GM18519 (cell line): Measurements from ENCODE around the gene LINS1.

Experiments used
- ATAC-seq: cut with Tn5 transposase; IDR thresholded peaks from one replicate; pipeline ENCODE4 v1.9.1; 2021; ENCODE audit warnings: mild to moderate bottlenecking, moderate library complexity; ENCODE audit not compliant: unreplicated experiment, low FRiP score

Gene LINS1, protein sequence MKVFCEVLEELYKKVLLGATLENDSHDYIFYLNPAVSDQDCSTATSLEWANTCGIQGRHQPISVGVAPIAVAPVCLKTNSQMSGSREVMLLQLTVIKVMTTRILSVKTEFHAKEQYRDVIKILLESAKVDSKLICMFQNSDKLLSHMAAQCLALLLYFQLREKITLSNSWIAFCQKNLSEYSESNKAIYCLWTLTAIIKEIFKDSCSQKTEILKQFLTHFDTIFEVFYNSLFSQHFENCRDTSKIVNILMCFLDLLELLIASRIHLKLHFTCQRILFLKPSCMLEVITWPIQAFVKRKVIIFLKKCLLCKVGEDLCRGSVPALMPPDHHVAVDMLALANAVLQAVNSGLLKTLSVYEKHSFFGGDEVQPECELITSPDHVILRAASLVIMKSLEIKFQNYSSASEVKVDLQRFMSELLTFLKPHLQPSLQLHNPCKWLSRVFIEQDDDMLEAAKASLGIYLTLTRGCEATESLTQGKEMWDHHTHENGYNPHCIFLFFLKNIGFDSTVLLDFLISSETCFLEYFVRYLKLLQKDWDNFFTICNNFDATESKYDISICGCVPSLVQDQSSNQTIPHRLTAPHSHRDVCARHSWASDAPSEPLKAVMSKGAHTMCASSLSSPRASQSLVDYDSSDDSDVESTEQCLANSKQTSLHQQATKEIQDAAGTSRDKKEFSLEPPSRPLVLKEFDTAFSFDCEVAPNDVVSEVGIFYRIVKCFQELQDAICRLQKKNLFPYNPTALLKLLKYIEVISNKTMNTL

DNA sequence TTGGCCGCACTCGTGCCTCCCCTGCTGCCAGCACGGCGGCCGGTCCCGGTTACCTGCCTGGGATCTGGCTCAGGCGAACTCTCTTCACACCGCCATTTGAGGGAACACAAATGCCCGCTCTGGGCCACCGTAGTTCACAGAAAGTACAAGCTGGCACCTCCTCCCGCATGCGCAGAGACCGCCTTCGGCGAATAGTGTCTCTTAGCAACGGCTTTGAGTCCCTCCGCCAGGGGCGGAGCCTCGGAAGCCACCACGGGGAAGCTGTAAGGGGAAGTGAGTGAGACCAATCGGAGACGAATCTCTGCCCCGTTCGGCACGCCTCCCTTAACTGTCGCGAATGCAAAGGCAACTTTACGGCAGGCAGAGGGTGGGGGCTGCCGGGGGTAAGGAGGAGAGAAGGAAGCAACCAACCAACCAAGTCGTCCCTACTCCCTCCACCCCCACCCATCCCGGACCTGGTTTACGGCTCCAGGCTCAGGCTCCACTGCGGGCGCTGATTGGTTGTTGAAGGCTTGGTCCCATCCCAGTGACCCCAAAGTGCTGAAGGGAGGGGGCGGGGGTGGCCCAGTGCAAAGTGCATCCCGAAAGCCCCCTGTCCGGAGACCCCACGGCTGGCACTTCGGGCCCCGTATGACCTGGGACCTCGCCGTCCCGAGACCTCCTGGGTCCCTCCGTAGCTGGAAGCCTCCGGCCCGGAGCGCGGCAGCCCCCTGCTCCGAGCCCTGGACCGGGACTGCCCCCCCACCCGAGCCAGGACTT lies at the start of gene LINS1, which contains the start of gene ASB7:
LINS1 (minus strand) TSS at position 121 of the 759 bp plus-strand sequence. CDS start 21,342 bp downstream, outside the sequence.
ASB7 (plus strand) TSS at position 526 of the 759 bp plus-strand sequence. CDS start 9,628 bp downstream, outside the sequence.
- peak; percentile 87 for ATAC-seq

DNA sequence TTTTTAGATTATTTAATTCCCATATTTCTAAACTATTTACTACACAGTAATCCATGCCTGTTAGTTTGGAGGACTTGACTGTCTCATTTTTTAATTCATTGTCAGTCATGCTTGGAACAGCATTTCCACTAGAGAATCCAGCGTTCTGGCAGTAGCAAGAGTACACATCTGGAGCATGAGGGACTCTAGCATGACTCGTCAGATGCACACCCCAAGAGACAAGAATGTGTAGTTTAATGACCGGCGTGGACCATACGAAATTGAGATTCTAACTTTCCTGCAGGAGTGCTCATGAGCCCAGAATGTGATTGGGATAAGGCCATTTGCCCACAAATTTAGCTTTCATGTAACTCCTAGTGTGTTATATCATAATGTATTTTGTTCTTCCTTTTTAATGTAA lies 49.3 kb upstream of the LINS1 start:
- ATAC-seq: no peak

DNA sequence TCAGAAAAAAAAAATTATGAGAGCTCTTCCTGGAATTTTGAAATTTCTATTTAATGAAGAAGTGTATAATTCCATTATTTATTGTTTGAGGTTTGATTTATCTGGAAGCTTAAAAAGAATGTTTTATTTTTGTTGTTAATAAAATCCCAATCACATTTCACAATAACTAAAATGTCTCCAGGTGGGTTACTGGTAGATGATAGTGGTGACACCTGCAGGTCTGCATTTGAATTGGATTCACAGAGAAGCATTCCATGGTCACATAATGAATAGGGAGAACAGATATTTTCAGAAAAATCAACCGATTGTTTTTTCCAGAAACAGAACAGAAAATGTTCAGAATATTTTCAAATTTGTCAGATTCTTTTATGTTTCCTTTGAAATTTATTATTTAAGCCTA lies 48.7 kb upstream of the LINS1 start:
- no peak for ATAC-seq

DNA sequence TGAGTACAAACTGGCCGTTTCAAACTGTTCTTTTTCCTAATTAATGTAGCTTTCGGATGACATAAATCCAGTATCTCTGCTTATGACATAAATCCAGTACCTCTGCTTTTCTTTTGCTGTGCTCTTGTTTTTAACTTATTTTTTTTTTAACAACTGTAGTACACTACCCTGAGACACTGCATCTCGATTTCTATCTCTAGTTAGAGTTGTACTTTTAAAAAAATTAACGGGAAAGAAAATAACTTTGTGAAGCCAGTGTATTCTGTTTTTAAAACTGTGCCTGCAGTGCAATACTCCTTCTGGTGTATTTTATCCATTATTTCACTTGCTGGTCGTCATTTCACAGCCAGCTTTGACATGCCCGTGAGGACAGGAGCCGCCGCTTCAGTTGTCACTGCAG lies 47.0 kb upstream of the LINS1 start:
- ATAC-seq: no peak

DNA sequence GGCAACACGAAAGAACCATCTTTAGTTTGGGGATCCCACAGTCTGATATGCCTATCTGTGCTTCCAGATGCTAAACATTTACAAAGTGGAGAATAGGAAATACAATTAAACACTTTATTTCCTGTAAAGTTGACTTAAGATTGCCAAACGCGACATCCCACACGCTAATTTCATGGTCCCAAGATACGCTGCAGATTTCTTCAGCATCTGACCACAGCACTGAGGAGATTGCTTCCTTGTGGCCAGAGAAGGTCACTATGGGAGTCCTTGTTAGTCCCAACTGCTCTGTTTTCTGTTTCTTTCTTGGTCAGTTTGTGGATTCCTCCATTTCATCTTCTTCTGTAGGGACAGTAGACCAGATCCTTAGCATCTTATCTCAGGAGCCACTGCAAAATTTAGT lies 43.7 kb upstream of the LINS1 start:
- ATAC-seq: no peak

DNA sequence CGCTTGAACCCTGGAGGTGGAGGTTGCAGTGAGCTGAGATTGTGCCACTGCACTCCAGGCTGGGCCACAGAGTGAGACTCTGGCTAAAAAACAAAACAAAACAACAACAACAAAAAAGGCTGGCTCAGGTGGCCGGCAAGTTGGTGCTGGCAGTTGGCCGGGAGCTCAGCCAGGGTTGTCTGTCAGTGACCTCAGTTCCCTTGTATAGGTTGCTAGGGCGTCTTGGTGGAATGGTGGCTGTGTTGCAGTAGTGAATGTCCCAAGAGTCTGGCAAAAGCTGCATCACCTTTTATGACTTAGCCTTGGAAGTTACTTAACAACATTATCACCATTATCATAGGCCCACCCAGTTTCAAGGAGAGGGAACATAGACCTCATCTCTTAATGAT lies 41.0 kb upstream of the LINS1 start:
- no peak for ATAC-seq

DNA sequence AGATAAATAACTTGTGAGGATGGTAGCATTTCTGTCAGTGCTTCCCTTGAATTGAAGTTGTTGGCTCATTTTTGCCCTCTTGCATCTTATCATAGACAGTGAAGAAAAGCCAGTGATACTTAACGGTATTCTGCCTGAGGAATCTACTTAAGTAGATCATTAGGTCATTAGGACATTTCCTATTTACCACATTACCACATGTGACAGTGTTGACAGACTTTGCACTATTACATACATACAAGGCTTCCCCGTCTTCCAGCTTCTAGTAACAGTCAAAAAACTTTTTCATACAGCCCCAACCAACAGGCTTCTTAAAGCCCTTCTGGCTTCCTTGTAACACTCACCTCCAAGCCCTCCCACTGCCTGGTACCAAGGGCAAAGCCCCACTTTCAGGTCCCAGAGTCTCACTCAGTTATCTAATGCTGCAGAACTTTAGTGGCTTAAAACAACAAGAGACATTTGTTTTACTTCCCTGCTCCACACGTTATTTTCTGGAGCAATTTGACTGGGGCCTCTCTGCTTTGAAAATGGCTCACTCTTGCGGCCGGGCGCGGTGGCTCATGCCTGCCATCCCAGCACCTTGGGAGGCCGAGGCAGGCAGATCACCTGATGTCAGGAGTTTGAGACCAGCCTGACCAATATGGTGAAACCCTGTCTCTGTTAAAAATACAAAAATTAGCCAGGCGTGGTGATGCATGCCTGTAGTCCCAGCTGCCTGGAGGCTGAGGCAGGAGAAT lies 40.4 kb upstream of the LINS1 start:
- no peak for ATAC-seq

DNA sequence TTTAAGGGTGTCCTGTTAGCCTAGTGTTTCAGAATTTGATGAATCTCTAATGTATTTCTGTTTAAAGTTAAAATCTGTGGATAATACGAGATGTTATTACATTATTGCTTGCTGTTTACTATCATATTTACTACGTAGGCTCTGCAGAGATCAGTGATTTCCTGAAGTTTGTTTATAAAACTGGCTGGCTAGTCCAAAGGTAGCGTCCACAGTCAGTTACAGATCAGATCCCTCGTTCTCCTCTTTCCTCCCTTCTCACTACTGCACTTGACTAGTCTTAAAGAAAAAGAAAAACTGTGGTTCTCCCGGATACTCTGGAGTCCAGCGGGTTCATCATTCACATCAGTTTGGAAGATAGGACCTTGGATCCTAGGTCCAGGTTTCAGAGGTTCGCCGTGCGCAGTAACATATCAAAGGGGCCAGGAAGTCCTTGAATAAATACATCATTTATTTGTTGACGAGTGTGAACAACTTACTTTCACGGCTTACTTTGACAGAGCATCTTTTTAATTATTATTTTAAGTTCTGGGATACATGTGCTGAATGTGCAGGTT lies 36.3 kb upstream of the LINS1 start:
- no peak for ATAC-seq

DNA sequence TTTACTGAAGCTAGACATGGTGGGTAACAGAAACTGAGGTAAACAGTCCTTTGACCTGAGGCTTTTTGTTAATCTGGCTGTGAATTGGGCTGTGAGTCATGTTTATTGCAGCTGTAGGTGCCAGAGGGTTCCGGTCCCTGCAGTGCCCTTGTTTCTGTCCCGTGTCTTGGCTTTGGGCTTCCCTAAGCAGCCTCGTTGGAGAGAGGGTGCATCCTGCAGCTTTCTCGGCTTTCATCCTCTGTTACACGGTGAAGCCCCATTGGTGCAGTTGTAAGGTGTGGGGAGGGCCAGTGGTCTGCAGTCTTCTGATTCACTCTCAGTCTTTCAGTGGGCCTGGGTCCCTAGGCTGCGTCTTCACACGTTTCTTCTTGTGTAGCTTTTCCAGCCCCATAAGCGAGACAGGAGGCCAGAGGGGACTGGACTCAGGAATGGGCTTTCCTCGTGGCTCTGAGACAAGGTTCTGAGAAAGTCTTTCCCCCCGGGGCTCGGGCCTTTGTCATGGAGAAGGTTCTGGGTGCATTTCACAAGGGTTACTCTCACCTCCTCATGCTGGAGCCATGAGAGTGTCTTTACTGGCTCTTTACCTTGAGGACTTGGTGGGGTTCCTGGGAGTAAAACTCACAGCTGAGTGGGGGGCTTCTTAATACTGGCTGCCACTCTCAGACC lies 33.6 kb upstream of the LINS1 start:
- ATAC-seq: no peak

DNA sequence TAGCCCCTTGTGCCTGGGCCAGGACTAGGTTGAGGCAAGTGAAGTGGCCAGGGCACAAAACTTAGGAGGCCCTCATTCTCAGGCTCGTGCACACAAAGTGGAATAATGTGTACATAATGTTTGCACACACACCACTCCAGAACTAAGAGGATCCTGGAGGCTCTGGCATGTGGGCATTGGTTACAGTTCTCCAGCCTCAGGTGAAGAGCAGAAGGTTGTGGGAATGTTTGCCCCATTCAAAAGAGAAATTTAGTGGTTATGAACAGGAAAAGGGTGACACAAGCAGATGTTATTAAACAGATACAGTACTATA lies 31.7 kb upstream of the LINS1 start:
- ATAC-seq: no peak

DNA sequence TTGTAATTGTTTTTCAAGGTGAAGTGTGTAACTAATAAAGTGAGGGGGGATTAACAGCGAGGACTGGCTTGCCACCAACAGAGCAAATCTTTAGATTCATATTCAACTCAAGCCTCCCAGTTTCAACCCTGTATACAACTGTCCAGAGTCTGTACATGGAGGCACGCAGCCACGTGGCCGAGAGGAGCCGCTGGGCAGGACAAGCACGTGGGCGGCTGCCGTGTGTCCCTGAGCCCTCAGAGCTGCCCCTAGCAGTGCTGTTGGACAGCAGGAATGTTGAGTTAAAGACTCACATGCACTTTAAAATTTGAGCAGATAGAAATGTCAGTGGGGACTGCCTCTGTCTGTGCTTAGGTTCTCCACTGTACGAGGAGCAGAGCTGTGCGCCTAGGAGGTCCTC lies 29.8 kb upstream of the LINS1 start:
- no peak for ATAC-seq

DNA sequence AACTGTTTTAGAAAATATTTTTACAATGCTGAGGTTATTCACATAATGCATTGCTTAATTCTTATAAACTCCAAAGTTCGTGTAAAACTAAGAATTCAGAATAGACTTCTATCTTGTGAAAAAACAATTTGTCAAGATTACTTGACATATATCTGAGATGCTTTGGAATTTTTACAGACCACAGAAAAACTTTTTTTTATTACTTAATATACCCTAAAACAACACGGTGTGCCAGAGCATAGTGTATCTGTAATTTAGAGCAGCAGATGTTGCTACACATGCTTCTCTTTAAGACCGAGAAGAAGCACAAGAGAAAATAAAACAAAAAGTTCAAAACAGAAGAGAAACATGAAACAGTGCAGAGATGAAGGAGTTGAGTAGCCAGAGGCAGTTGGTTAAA lies 26.8 kb upstream of the LINS1 start:
- no peak for ATAC-seq

DNA sequence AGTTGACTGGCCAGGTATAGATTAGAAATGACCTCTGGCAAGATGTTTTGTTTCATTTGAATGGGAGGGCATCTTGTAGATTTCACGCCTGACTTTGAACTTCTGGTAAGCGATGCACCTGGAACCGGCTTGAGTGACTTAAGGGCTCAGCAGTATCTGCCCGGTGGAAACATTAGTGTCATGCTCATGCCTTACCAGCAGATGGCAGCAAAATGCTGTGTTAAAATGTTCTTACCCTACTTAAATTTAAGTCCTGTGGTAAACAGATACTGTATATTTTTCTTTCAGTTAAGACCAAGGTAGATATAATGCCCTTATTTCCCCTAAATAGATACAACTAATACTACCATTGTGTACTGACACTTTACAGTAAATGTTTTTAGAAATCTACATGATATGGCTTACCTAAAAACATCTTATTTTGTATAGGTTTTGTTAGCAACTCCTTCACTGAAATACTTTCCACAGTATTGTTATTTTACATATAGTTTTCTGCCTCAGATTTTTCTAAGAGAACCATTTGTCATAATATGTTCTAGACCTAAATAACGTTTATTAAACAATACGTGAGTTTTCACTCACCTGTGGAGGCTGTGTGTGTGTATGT lies 25.9 kb upstream of the LINS1 start:
- peak; percentile 63 for ATAC-seq

DNA sequence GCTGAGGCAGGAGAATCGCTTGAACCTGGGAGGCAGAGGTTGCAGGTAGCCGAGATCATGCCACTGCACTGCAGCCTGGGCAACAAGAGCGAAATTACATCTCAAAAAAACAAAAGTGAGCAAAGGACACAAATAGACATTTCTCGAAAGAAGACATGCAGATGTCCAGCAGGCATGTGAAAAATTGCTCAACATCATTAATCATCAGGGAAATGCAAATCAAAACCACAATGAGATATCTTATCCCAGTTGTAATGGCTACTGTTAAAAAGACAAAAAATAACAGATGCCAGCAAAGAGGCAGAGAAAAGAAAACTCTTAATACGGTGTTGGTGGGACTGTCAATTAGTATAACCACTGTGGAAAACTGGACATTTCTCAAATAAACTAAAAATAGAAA lies 21.3 kb upstream of the LINS1 start:
- ATAC-seq: no peak

DNA sequence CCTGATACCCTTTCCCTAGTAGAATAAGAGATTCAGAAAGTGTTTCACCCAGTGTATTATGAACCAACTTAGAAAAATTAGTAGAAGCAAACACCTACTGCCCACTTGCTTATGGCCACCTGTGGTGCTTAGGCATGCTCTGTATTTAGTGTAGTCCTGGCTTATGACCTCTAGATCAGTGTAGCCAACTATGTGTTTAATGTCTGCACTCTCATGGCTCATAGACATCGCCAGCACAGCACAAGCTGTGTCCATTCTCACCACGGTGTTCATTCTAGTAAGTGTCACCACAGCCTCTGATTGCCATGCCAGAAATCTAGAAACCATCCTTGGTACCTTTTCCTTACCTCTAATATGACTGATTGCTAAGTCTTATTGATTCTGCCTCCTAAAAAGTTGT lies 14.7 kb upstream of the LINS1 start:
- no peak for ATAC-seq

DNA sequence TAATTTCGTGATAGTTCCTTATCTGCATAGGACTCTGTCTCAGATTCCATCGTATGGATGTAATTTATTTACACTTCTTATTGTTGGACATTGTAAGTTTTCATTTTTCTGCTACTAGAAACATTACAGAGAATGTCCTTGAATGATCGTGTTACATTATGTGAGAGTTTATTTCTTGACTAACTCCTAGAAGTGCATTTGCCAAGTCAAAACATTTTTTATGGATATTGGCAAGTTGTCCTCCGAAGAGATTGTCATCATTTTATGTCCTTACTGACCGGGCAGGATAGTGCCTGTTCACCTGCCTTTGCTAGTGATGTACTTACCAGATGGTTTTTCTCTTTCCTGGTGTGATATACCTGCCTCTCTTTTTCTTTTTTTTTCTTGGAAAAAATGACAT lies 13.8 kb upstream of the LINS1 start:
- no peak for ATAC-seq

DNA sequence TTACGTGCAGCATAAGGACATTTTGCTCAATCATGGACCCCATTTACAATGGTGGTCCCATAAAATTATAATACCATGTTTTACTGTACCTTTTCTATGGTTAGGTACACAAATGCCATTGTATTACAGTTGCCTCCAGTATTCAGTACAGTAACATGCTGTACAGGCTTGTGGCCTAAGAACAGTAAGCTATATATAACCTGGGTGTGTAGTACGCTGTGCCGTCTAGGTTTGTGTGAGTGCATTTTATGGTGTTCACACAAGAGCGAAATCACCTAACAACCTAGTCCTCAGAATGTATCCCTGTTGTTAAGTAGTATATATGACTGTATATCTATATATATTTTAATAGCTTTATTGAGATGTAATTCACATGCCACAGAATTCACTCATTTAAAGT lies 12.9 kb upstream of the LINS1 start:
- ATAC-seq: no peak

DNA sequence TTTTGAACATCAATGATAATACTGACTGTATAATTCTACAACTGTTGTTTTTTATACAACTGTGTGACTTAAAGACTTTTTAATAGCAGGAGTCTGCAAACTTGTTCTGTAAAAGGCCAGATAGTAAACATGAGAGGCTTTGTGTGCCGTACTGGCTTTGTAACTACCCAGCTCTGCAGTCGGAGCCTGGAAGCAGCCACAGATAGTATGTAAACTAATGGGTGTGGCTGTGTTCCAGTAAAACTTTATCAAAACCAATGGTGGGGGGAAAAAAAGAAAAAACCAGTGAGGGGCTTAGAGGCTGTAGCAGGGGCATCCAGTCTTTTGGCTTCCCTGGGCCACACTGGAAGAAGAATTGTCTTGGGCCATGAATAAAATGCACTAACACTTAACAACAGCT lies 12.4 kb upstream of the LINS1 start:
- ATAC-seq: no peak

DNA sequence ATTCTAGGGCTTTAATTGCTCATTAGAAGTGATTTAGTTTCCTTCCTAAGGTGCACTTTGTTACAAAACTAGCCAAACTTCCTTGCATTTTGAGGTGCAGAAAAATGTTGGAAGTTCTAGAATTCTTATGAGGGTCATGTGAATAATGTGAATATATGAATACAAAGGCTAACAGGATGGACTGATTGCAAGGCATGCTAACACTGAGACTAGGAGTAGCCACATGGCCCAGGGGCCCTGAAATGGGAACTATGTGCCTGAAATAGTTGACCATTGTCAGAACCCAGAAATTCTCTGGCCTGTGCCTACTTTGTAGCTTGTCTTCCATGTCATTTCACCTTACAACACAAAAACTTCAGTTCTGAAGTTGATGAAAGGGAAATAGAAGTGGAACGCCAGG lies 11.2 kb upstream of the LINS1 start:
- ATAC-seq: no peak
